DMS 273 (cell line): ENCODE results near the gene SPATA3.
"Not testable (repeated sequence)": the region's sequence is repeated elsewhere in the genome, so short reads cannot be mapped to it uniquely, and the experiment has no call there.

Experiments used
- DNase-seq: peaks from one replicate; lab custom pipeline; 2025; ENCODE audit not compliant: unreplicated experiment; lab: John Stamatoyannopoulos, UW

SPATA3 gene

DNA sequence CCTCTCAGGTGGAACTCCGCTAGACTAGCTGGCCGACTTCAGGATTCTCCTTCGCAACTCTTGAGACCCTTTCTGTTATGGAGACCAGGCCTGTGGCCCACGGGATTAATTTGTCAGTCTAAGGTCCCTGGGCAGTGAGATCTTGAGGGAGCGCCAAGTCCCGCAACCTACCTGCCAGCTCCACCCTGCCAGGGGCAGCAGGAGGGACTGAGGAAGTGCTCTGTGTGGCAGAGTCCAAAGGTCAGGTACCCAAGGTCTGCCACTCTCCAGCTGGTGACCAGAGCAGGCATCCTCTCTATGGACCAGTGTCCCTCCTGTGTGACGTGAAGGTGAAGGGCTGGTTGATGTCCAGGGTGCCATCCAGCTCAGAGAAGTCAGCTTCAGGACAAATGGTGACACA, 4.3 kb upstream of the SPATA3 start:
- no peak for DNase-seq

DNA sequence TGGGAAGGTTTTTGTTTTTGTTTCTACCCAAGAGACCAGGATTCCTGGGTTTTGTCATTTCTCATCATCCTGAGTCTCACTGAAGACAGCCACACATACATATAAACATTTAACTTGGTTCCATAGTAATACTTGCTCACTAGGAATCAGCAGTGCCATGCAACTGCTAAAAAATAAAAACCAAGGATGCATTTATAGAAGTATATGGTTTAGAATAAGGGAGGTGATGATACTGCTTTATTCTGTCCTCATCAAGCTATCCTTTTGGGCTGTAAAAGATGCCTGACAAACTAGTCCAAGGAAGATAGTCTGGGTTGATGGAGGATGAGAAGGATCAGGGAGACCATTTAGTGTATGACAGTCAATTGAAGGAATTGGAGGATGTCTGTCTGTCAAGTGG, 740 bp downstream of the SPATA3 start:
- no peak for DNase-seq

GRCh38 chr2:230998882-230999281, 3.0 kb downstream of the SPATA3 start:
- DNase-seq, result no peak

DNA sequence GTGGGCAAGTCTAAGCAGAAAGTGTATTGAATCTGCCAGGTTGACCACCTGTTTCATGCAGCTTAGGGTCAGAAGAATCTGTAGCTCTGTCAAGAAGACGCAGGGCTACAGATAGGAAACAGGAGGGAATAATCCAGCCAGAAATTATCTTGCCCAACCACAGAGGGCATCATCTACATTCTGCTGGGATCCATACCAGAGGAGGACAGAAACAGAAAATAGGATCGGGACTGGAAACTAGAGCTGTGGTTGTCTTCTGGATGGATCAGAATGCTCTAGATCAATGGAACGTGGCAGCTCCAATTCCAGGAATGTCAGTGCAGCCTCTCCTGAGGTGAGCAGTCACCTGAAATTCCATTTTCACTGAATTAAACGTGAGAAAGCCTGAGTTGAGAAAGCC, 3.6 kb downstream of the SPATA3 start:
- DNase-seq, result peak; percentile 6

GRCh38 chr2:231000211-231000904, 4.4 kb downstream of the SPATA3 start:
- peak; percentile 57 for DNase-seq

DNA sequence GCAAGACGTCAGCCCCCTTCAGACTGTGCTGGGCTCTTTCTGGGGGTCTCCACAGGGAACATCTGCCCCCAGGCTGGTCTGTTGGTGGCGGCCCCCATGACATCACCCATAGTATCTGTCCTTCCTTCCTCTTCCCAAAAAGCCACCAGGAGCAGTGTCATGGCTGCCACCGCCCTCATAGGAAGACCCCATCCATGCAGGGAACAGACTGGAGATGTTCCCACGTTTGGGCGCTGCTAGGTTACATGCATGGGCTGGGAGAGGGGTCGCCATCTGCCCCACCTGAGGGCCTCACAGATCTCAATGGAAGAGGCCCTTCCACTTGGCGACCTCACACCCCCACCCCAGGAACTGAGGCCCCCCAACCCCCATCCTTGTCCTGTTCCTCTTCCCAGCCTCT, 5.1 kb downstream of the SPATA3 start:
- DNase-seq, result no peak

GRCh38 chr2:231001921-231002320, 6.0 kb downstream of the SPATA3 start:
- no peak for DNase-seq

- no peak for DNase-seq
Observed at GRCh38 chr2:231002641-231003040, 6.7 kb downstream of the SPATA3 start.

- DNase-seq, result no peak
Observed at GRCh38 chr2:231003186-231003585, 7.3 kb downstream of the SPATA3 start.

GRCh38 chr2:231004930-231005329, 9.0 kb downstream of the SPATA3 start:
- DNase-seq, result not testable (repeated sequence)

- DNase-seq, result no peak
Observed at GRCh38 chr2:231007286-231008098, 11.6 kb downstream of the SPATA3 start.

DNA sequence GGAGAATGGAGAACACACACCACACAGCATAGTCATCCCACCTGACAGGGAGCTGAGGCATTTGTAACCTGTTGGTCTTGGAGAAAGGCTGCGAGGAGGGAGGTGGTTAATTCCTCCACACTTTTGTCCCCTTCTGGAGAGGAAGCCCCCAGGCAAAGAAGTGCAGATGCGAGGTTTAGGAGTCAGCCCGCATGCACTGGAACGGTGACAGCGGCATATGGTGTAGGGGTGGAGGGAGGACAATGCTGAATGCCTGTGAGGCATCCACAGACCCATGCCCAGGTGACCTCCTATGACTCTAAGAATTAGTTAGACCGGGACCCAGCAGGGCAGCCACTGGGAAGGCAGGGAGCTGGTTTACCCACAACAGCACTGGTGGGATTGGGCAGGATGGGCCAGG, 12.2 kb downstream of the SPATA3 start:
- DNase-seq, result peak; percentile 9

DNA sequence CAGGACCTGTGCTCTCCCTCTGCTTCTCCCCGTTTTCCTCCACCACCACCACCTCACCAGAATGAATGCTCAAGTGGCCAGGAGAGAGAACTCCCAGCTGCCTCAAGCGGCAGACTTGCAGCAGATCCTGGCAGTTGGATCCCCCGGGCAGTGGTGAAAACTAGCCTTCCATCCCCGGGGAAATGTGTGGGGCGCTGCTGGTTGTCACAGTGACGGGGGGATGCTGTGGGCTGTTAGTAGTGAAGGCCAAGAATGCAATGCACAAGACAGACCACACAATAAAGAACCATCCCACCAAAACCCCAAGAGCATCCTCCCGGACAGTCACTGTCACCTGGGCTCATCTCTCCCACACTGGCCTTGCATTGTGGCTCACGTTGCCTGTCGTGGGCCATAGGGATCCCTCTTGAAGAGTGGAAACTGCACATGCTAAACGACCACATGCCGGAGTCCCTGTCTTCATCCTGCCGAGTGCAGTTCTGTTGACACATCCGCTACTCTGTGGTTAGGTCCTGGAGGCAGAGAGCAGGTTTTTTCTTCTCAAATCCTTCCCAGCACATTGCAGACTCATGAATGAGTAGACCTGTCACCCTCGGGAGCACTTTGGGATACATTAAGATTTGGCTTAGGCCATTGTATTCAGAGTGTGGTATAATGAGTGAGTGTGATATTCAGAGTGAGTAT, 13.5 kb downstream of the SPATA3 start:
- DNase-seq, result no peak

- no peak for DNase-seq
Observed at GRCh38 chr2:231010201-231010730, 14.3 kb downstream of the SPATA3 start.

- DNase-seq, result no peak
Observed at GRCh38 chr2:231011526-231011925, 15.6 kb downstream of the SPATA3 start.

- no peak for DNase-seq
Observed at GRCh38 chr2:231012463-231012862, 16.5 kb downstream of the SPATA3 start.

DNA sequence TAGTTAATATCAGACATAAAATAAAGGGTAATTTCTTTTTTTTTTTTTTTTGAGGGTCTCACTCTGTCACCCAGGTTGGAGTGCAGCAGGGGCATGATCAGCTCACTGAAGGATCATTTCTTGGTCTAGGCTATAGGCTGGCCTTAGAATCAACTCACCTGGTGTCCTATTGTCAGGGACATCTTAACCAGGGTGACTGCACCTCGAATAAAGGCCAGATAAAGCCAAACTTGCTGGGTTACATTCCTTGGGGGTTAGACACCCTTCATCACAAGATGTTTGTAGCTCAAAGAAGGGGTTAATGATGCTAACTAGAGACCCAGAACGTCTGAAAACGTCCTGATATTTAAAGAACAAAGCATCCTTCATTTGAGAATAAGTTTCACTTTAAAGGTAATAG, 17.9 kb downstream of the SPATA3 start:
- no peak for DNase-seq

DNA sequence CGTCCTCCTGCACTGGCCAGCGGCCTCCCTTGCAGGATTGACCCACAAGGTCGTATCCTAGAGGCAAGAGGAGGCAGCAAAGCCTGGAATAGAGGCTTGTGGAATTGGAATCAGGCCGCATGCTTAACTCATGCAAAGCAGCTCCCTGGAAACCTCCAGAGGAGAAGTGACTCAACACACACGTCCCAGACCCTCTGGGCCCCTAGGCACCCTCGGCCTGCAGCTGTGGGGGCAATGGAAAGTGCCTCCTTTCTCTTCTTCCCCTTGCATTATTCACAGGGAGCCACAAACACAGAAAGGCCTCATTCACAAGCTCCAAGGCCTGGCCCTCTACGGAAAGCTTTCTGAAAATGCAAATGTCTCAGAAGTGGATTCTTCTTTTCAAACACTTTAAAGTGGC, 19.6 kb downstream of the SPATA3 start:
- DNase-seq, result no peak

DNA sequence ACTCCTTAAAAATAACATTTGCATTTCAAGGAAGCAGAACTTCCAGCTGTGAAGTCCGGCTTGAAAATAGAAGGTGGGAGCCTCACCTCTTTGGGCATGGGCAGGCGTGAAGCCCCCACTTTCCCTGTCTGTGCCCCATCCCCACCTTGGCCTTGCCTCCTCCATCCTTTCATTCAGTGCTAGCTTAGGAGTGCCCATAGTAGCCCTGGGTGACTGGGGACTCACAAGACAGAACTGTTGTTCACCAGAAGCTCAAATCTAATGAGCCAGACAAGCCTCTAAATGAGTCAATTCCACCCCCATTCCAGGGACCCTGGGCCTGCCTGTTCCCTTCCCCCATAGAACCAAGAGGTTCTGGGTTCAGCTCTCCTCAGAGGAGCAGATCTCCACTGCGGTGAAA, 20.0 kb downstream of the SPATA3 start:
- no peak for DNase-seq

DNA sequence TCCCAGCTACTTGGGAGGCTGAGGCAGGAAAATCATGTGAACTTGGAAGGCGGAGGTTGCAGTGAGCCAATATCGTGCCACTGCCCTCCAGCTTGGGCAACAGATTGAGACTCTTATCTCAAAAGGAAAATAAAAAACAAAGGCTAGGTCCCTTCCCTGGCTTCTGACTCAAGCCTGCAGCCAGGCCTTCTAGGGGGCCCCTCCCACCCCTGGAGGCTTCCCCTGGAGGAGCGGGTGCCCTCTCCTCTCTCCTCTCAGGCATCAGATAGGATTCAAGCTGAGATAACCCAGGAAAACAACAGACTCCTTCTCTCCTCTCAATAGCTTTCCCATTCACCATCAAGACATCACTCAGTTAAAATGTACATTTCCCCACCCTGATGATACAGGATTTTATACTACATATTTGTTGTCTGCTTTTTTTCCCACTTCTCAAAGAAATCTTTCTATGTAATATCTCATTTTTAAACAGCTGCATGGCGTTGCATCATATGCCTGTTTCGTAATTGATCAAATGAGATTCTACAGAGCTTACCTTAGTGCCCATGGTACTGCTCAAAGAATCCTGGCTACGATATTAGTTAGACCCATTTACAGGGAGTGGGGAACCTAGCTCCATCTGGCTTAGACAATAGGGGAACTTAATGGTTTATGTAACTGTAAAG, 20.8 kb downstream of the SPATA3 start:
- DNase-seq, result no peak

GRCh38 chr2:231017231-231017598, 21.3 kb downstream of the SPATA3 start:
- DNase-seq, result peak; percentile 25
